Effector memory CD4-positive, alpha-beta T cell (primary cell): Measurements from ENCODE around the gene MED19.
"Not testable (repeated sequence)": the region's sequence is repeated elsewhere in the genome, so short reads cannot be mapped to it uniquely, and the experiment has no call there.

Source experiments
- DNase-seq, 3 donors: peaks; one replicate each; pipeline ENCODE4 v3.0.0-alpha.2; 2020
- H3K27ac ChIP-seq: 2 replicates; pipeline ENCODE4 v1.7.0; 2013; ENCODE audit warnings: mild to moderate bottlenecking, low read length, moderate library complexity; ENCODE audit not compliant: insufficient read depth, poor library complexity, severe bottlenecking
- H3K27me3 ChIP-seq: replicated peaks from 2 replicates; pipeline ENCODE4 v1.7.0; 2013; ENCODE audit warnings: mild to moderate bottlenecking, low read length; ENCODE audit not compliant: insufficient read depth, control insufficient read depth, poor library complexity, severe bottlenecking
- H3K36me3 ChIP-seq: 2 replicates; pipeline ENCODE4 v1.7.0; 2013; ENCODE audit warnings: mild to moderate bottlenecking, low read length, moderate library complexity; ENCODE audit not compliant: control insufficient read depth, insufficient read depth
- H3K4me1 ChIP-seq: 2 replicates; pipeline ENCODE4 v1.7.0; 2013; ENCODE audit warnings: low read length, mild to moderate bottlenecking; ENCODE audit not compliant: control insufficient read depth, insufficient read depth, poor library complexity, severe bottlenecking
- H3K4me3 ChIP-seq: 2 replicates; pipeline ENCODE4 v1.7.0; 2013; ENCODE audit warnings: low read length, low read depth, mild to moderate bottlenecking; ENCODE audit not compliant: insufficient read depth, poor library complexity, severe bottlenecking
- H3K9me3 ChIP-seq: 2 replicates; pipeline ENCODE4 v1.7.0; 2013; ENCODE audit warnings: mild to moderate bottlenecking, low read length, moderate library complexity; ENCODE audit not compliant: control insufficient read depth

MED19 gene

DNA sequence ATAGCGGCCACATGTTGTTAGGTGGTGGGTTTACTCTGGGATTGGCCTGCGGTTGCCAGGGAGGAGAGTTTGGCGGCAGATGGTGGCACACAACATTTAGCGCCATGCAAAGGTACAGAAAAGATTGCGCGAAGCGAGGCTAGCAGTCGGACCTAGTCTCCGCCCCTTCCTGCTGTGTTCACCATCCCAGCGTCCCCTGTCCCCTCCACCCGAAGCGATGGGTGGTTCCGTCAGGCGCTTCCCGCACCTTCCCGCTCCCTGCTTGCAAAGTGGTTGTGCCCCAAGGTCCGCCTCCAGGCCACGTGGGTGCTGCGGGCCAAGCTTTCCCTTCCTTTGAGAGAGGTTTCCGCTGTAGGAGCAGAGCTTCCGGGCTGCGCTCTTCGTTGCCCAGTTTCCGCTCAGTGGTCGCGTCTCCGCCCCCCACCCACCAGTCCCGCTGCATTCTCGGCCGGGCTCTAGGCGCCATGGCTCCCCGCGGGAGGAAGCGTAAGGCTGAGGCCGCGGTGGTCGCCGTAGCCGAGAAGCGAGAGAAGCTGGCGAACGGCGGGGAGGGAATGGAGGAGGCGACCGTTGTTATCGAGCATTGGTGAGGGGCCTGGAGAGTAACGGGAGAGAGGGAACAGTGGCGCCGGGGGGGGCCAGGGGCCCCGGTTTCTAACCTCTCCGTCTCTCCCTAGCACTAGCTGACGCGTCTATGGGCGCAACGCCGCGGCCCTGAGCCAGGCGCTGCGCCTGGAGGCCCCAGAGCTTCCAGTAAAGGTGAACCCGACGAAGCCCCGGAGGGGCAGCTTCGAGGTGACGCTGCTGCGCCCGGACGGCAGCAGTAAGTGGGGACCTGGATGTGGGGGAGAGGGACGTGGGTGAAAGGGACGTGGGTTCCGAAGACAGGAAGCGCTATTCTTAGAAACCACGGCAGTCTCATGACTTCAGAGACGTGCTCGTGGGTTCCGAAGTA lies 29.4 kb upstream of the MED19 start, which contains the start of gene SELENOH:
SELENOH (plus strand) TSS at position 360 of the 955 bp plus-strand sequence; CDS start at position 465, 105 bp downstream.
- Histone ChIP-seq H3K27ac (peak within 1 kb of the TSS; percentile 92), H3K36me3 (peaks cover 38% of the 10 kb centered on the region), H3K4me3 (peak within 1 kb of the TSS; percentile 87), H3K4me1 (peaks cover 11% of the 10 kb centered on the region), H3K27me3 (no peaks in the 10 kb centered on the region), H3K9me3 (no peaks in the 10 kb centered on the region)
- peak; percentile 84 to 88 (median 88) for DNase-seq

DNA sequence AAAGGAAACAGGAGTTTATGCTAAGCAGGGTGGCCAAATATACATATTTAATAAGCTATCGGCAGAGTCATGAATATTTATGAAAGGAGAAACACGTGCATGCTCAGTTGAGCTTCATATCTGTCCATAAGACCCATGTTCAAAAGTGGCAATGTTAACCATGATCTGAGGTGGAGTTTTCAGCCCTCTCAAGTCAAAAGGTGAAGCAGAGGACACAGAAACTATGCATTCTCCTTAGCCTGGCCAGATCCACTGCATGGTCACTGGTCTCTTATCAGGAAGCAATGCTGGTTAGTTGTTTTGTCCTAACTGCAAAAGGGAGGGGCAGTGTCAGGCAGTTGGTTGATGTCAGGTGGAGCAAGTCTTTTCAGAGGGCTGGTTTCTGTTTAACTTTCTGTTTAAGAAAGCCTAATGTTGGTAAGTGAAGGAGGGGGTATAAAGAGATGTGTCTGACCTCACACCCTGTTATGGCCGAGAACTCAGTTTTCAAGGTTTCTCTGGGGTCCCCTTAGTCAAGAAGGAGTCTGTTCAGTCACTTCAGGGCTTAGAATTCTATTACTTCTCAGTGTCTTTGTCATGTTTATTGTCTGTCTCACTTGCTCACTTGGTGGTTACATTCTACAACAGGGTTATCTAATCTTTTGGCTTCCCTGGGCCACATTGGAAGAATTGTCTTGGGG lies 23.7 kb upstream of the MED19 start:
- H3K9me3 ChIP-seq, result no peaks in the 10 kb centered on the region
- no peak overlapping the region for H3K4me3 ChIP-seq
- peaks cover 25% of the 10 kb centered on the region for H3K36me3 ChIP-seq
- no peak overlapping the region for H3K27ac ChIP-seq
- no peak for DNase-seq
- peaks cover 3% of the 10 kb centered on the region for H3K4me1 ChIP-seq
- no peaks in the 10 kb centered on the region for H3K27me3 ChIP-seq

DNA sequence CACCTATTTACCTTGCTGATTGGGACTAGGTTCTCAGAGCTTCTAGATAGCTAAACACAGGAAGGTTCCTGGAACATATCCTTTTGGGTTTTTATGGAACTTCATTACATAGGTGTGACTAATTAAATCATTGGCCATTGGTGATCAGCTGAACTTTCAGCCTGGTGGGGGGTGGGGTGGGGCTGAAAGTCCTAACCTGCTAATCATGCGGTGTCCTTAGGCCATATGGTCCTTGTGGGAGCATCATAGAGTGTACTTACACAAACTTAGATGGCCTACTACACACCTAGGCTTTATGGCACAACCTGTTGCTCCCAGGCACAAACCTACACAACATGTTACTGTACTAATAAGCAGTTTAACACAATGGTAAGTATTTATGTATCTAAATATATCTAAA lies 20.6 kb upstream of the MED19 start:
- DNase-seq, result no peak
- Histone ChIP-seq H3K4me1 (no peaks in the 10 kb centered on the region), H3K27me3 (no peaks in the 10 kb centered on the region), H3K36me3 (peaks cover 19% of the 10 kb centered on the region), H3K27ac (no peak overlapping the region), H3K9me3 (no peaks in the 10 kb centered on the region), H3K4me3 (no peak overlapping the region)

DNA sequence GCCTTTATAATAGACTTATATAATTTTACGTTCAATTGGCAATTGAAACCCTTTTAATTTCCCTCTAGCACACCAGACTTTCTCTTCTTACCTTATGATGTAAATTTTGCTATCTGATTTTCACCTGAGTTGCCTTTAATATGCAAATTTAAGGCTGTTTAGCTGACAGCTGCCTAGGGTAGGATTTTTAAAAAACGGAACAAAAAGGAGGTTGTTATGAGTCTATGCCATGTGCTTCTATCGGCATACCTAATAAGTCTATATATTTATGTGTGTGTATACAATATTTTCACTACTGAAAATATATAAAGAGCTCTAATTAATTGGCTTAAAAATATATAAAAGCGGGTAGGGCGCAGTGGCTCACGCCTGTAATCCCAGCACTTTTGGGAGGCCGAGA lies 17.5 kb upstream of the MED19 start:
- H3K27ac ChIP-seq, result no peak overlapping the region
- no peak overlapping the region for H3K4me3 ChIP-seq
- H3K27me3 ChIP-seq, result no peaks in the 10 kb centered on the region
- DNase-seq, result no peak
- H3K4me1 ChIP-seq, result no peaks in the 10 kb centered on the region
- no peaks in the 10 kb centered on the region for H3K9me3 ChIP-seq
- H3K36me3 ChIP-seq, result peaks cover 15% of the 10 kb centered on the region

DNA sequence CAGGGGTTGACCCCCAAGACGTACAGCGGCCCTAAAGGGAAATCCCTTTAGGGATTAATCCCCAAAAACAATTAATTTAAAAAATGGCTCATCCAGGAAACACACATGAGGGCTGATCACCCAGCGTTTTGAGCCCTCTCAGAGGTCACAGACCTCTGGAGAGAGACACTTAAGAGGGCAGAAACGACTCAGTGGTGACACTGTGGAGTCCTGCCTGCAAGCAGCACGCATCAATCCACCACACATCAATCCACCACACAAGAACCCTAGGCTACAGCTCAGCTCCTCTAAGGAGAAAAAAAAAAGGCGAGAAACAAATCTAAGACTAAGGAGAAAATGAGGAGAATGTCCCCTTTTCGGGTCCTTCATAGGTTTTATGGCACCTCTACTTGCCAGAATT lies 16.8 kb upstream of the MED19 start:
- Histone ChIP-seq H3K9me3 (no peaks in the 10 kb centered on the region), H3K4me3 (no peak overlapping the region), H3K27me3 (no peaks in the 10 kb centered on the region), H3K4me1 (no peaks in the 10 kb centered on the region), H3K27ac (no peak overlapping the region), H3K36me3 (peaks cover 18% of the 10 kb centered on the region)
- no peak for DNase-seq

DNA sequence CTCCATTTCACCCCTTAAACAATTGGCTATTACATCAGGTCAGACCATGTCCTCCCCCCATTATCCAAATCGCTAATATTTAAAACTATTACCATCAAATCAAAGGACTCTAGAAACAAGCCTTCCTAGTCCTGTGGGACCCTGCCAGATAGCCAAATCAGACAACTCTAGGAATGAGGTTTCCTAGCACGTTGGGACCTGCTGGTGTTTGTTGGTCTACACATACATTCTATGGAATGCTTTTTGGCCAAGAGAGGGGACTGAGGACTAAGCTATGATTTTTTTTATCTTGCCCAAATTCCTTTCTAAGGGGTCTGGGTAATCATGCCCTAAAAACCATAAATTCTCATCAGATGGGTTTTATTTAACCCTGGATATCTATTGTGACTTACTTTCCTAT lies 15.2 kb upstream of the MED19 start:
- peaks cover 18% of the 10 kb centered on the region for H3K36me3 ChIP-seq
- H3K27ac ChIP-seq, result no peak overlapping the region
- no peaks in the 10 kb centered on the region for H3K4me1 ChIP-seq
- H3K9me3 ChIP-seq, result no peaks in the 10 kb centered on the region
- H3K27me3 ChIP-seq, result no peaks in the 10 kb centered on the region
- DNase-seq, result no peak
- no peak overlapping the region for H3K4me3 ChIP-seq

DNA sequence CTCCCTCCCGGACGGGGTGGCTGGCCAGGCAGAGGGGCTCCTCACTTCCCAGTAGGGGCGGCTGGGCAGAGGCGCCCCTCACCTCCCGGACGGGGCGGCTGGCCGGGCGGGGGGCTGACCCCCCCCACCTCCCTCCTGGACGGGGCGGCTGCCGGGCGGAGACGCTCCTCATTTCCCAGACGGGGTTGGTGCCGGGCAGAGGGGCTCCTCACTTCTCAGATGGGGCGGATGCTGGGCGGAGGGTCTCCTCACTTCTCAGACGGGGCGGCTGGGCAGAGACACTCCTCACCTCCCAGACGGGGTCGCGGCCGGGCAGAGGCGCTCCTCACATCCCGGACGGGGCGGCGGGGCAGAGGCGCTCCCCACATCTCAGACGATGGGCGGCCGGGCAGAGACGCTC lies 4.7 kb upstream of the MED19 start:
- not testable (repeated sequence) for H3K36me3 ChIP-seq, DNase-seq, H3K9me3 ChIP-seq, H3K27ac ChIP-seq, H3K4me3 ChIP-seq, H3K27me3 ChIP-seq
- H3K4me1 ChIP-seq, result peaks cover 18% of the 10 kb centered on the region

DNA sequence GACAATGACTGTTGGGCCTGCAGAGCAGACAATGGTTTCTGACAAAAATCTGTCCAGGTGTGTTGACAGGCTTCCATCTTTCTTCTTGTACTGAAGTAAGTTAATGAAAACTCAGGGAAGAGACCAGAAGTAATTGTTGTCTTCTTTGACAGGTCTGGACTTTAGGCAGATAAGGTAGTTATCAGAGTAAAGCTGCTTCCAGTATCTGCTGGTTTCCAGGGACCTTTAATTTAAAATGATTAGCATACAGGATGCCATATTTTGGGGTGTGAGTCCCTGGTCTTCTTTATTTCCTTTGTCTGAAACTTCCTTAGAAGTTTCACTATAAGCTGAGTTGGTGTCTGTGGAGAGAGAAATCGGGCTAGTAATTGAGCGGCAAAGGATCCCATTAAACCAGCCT lies 1.8 kb upstream of the MED19 start:
- Histone ChIP-seq H3K4me1 (peaks cover 24% of the 10 kb centered on the region), H3K4me3 (no peak overlapping the region), H3K27ac (no peak overlapping the region)

DNA sequence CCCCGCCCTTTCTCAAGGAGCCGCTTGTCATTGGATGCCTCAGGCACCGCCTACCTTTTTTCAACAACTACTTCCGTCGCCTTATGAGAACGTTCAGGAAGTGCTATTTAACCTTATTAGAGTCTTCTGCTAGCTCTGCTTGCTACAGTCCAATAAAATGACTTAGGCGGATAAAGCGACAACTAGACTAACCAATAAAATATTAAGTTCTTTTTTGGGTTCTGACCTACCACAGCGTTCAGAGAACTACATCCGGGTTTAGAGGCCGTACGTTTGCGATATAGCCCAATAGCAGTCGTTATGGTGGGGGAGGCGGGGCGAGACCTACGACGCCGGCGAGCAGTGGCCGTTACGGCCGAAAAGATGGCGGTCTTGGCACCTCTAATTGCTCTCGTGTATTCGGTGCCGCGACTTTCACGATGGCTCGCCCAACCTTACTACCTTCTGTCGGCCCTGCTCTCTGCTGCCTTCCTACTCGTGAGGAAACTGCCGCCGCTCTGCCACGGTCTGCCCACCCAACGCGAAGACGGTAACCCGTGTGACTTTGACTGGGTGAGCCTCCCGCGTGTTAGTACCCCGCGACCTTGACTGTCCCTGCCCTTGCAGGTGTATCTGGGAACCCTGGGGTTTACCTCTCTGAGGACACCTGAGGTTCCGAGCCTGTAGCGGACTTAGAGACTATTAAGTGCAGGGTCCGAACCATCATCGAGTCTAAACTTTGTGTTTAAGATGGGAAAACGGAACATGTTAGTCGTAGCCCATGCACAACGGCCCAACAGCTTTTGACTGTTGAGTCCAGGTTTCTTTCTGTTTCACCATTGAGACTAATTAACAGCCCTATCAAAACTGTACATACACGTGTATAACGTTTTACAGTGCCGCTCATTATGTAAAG lies 488 bp upstream of the MED19 start, which contains the start of gene TMX2:
TMX2 (plus strand) TSS at position 338 of the 895 bp plus-strand sequence; CDS start at position 364, 26 bp downstream.
- H3K4me3 ChIP-seq, result peak within 1 kb of the TSS; percentile 90
- peak; percentile 79 to 90 (median 86) for DNase-seq
- H3K27me3 ChIP-seq, result no peaks in the 10 kb centered on the region
- peaks cover 24% of the 10 kb centered on the region for H3K4me1 ChIP-seq
- H3K27ac ChIP-seq, result peak within 1 kb of the TSS; percentile 92
- no peaks in the 10 kb centered on the region for H3K36me3 ChIP-seq
- H3K9me3 ChIP-seq, result no peaks in the 10 kb centered on the region

More for the DNA sequence above, 1.8 kb upstream of the MED19 start:
- H3K9me3 ChIP-seq, result no peaks in the 10 kb centered on the region
- H3K36me3 ChIP-seq, result no peaks in the 10 kb centered on the region
- H3K27me3 ChIP-seq, result no peaks in the 10 kb centered on the region
- DNase-seq, result no peak
